NCI-H510A (cell line): ENCODE results near the gene FKBP6.
"Not testable (repeated sequence)": the region's sequence is repeated elsewhere in the genome, so short reads cannot be mapped to it uniquely, and the experiment has no call there.

Source experiments
- DNase-seq: peaks from one replicate; lab custom pipeline; 2025; lab: John Stamatoyannopoulos, UW

FKBP6 gene

GRCh38 chr7:73356159-73356558 is 28.2 kb downstream of the FKBP6 start:
- no peak for DNase-seq

- DNase-seq, result no peak
These were observed 30.8 kb downstream of the FKBP6 start for GRCh38 chr7:73358590-73359275.

- no peak for DNase-seq
These were observed 31.3 kb downstream of the FKBP6 start for GRCh38 chr7:73359306-73359705.

GRCh38 chr7:73359746-73360375 is 31.9 kb downstream of the FKBP6 start:
- no peak for DNase-seq

- not testable (repeated sequence) for DNase-seq
These were observed 32.6 kb downstream of the FKBP6 start for GRCh38 chr7:73360590-73360989.

- DNase-seq, result no peak
These were observed 35.5 kb downstream of the FKBP6 start for GRCh38 chr7:73363225-73364005.

- DNase-seq, result no peak
These were observed 36.2 kb downstream of the FKBP6 start for GRCh38 chr7:73364006-73364728.

- DNase-seq, result no peak
These were observed 38.2 kb downstream of the FKBP6 start for GRCh38 chr7:73366127-73366526.

- no peak for DNase-seq
These were observed 39.0 kb downstream of the FKBP6 start for GRCh38 chr7:73366990-73367389.

- no peak for DNase-seq
These were observed 41.0 kb downstream of the FKBP6 start for GRCh38 chr7:73369009-73369408.

- no peak for DNase-seq
These were observed 41.7 kb downstream of the FKBP6 start for GRCh38 chr7:73369622-73370021.

GRCh38 chr7:73373741-73374140 is 45.8 kb downstream of the FKBP6 start:
- DNase-seq, result no peak

GRCh38 chr7:73376262-73376661 is 48.3 kb downstream of the FKBP6 start:
- DNase-seq, result not testable (repeated sequence)

GRCh38 chr7:73376671-73377412 is 48.9 kb downstream of the FKBP6 start:
- DNase-seq, result no peak

GRCh38 chr7:73377413-73378200 is 49.6 kb downstream of the FKBP6 start:
- DNase-seq, result not testable (repeated sequence)

- no peak for DNase-seq
These were observed 55.1 kb downstream of the FKBP6 start for GRCh38 chr7:73382934-73383503.

GRCh38 chr7:73387221-73387828 is 59.4 kb downstream of the FKBP6 start:
- DNase-seq, result no peak

- DNase-seq, result no peak
These were observed 60.0 kb downstream of the FKBP6 start for GRCh38 chr7:73387908-73388414.

- no peak for DNase-seq
These were observed 63.4 kb downstream of the FKBP6 start for GRCh38 chr7:73391396-73391795.

- no peak for DNase-seq
These were observed 66.5 kb downstream of the FKBP6 start for GRCh38 chr7:73394422-73394821.
